Measurements from ENCODE around the gene DIP2A. TPM values are rescaled to one million over a fixed set of nuclear protein-coding genes. Genes with fewer than 3 reads are reported as not detected.

Gene DIP2A
- total and polyA plus RNA-seq, 2 of the 8 experiments (the other 6 are each of a cell fraction or from before 2014, with no cell fraction given), result 16.0 to 27.1 TPM

DNA sequence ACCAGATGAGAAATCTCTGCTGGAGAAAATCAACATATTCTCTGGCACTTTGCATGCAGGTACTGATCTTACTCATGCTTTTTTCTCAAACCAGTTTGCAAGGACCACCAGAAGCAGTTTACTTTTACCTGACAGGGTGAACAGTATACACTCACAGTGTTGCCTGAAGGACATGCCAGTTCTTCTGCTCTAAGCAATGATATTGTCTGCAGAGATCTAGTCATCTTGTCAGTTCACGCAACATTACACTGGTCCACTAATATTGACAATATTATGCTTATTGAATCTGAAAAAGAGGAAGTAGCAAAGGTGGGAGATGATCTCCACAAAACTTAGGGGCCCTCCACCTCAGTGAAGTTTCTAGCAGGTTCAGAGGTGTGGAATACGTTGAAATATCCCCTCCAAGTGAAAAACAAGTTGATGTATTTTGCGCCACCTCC lies 150.0 kb downstream of the DIP2A start (continued):
- TF ChIP-seq, protein P1, sequence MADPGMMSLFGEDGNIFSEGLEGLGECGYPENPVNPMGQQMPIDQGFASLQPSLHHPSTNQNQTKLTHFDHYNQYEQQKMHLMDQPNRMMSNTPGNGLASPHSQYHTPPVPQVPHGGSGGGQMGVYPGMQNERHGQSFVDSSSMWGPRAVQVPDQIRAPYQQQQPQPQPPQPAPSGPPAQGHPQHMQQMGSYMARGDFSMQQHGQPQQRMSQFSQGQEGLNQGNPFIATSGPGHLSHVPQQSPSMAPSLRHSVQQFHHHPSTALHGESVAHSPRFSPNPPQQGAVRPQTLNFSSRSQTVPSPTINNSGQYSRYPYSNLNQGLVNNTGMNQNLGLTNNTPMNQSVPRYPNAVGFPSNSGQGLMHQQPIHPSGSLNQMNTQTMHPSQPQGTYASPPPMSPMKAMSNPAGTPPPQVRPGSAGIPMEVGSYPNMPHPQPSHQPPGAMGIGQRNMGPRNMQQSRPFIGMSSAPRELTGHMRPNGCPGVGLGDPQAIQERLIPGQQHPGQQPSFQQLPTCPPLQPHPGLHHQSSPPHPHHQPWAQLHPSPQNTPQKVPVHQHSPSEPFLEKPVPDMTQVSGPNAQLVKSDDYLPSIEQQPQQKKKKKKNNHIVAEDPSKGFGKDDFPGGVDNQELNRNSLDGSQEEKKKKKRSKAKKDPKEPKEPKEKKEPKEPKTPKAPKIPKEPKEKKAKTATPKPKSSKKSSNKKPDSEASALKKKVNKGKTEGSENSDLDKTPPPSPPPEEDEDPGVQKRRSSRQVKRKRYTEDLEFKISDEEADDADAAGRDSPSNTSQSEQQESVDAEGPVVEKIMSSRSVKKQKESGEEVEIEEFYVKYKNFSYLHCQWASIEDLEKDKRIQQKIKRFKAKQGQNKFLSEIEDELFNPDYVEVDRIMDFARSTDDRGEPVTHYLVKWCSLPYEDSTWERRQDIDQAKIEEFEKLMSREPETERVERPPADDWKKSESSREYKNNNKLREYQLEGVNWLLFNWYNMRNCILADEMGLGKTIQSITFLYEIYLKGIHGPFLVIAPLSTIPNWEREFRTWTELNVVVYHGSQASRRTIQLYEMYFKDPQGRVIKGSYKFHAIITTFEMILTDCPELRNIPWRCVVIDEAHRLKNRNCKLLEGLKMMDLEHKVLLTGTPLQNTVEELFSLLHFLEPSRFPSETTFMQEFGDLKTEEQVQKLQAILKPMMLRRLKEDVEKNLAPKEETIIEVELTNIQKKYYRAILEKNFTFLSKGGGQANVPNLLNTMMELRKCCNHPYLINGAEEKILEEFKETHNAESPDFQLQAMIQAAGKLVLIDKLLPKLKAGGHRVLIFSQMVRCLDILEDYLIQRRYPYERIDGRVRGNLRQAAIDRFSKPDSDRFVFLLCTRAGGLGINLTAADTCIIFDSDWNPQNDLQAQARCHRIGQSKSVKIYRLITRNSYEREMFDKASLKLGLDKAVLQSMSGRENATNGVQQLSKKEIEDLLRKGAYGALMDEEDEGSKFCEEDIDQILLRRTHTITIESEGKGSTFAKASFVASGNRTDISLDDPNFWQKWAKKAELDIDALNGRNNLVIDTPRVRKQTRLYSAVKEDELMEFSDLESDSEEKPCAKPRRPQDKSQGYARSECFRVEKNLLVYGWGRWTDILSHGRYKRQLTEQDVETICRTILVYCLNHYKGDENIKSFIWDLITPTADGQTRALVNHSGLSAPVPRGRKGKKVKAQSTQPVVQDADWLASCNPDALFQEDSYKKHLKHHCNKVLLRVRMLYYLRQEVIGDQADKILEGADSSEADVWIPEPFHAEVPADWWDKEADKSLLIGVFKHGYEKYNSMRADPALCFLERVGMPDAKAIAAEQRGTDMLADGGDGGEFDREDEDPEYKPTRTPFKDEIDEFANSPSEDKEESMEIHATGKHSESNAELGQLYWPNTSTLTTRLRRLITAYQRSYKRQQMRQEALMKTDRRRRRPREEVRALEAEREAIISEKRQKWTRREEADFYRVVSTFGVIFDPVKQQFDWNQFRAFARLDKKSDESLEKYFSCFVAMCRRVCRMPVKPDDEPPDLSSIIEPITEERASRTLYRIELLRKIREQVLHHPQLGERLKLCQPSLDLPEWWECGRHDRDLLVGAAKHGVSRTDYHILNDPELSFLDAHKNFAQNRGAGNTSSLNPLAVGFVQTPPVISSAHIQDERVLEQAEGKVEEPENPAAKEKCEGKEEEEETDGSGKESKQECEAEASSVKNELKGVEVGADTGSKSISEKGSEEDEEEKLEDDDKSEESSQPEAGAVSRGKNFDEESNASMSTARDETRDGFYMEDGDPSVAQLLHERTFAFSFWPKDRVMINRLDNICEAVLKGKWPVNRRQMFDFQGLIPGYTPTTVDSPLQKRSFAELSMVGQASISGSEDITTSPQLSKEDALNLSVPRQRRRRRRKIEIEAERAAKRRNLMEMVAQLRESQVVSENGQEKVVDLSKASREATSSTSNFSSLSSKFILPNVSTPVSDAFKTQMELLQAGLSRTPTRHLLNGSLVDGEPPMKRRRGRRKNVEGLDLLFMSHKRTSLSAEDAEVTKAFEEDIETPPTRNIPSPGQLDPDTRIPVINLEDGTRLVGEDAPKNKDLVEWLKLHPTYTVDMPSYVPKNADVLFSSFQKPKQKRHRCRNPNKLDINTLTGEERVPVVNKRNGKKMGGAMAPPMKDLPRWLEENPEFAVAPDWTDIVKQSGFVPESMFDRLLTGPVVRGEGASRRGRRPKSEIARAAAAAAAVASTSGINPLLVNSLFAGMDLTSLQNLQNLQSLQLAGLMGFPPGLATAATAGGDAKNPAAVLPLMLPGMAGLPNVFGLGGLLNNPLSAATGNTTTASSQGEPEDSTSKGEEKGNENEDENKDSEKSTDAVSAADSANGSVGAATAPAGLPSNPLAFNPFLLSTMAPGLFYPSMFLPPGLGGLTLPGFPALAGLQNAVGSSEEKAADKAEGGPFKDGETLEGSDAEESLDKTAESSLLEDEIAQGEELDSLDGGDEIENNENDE (IDR thresholded peaks at IDR 0.05; ENCODE audit: insufficient replicate concordance, low read length), result no peak
- TF ChIP-seq TAF7 (optimal IDR thresholded peaks at IDR 0.05; ENCODE audit: borderline replicate concordance, low read depth, low read length) (no peak), KDM5A (IDR thresholded peaks at IDR 0.05; ENCODE audit: low read length) (no peak)
